CD14-positive monocyte (primary cell): ENCODE measurements around the gene RGS17. TPM values are rescaled to one million over a fixed set of nuclear protein-coding genes. Genes with fewer than 3 reads are reported as not detected.
"Not testable (repeated sequence)": the region's sequence is repeated elsewhere in the genome, so short reads cannot be mapped to it uniquely, and the experiment has no call there.

ENCODE experiments used
- DNase-seq, 3 donors: peaks; one replicate each; pipeline ENCODE4 v3.0.0-alpha.2; 2011 to 2022
- H2AFZ ChIP-seq: 2 replicates; pipeline ENCODE4 v1.6.0; 2012; ENCODE audit warnings: mild to moderate bottlenecking, low read depth, low read length, inconsistent platforms; ENCODE audit not compliant: insufficient read depth, poor library complexity, severe bottlenecking
- H3K27ac ChIP-seq, 2 donors: 1 replicate in 1 of 2; 2 replicates in 1 of 2; pipeline ENCODE4 v1.5.1; 2012 to 2013; ENCODE audit warnings: low read length in 2 of 2, control low read depth in 1 of 2, inconsistent platforms in 1 of 2, low read depth in 1 of 2, mild to moderate bottlenecking in 1 of 2
- H3K27me3 ChIP-seq, 2 donors: one replicate each; pipeline versions ENCODE4 v1.6.0 to v1.6.1; 2011 to 2013; ENCODE audit warnings: low read length in 2 of 2; ENCODE audit not compliant: control insufficient read depth in 2 of 2, insufficient read depth in 2 of 2
- H3K36me3 ChIP-seq, 2 donors: replicated peaks in 1 of 2; 1 replicate in 1 of 2; 2 replicates in 1 of 2; pipeline versions ENCODE4 v1.5.1 to v1.6.1; 2012 to 2013; ENCODE audit warnings: low read length in 2 of 2, control low read depth in 1 of 2, inconsistent platforms in 1 of 2, mild to moderate bottlenecking in 1 of 2; ENCODE audit not compliant: insufficient read depth in 2 of 2, control insufficient read depth in 1 of 2
- H3K4me1 ChIP-seq, 2 donors: 1 replicate in 1 of 2; 2 replicates in 1 of 2; pipeline versions ENCODE4 v1.5.1 to v1.6.1; 2012 to 2013; ENCODE audit warnings: low read length in 2 of 2, control low read depth in 1 of 2, inconsistent platforms in 1 of 2, mild to moderate bottlenecking in 1 of 2, moderate library complexity in 1 of 2; ENCODE audit not compliant: insufficient read depth in 2 of 2, control insufficient read depth in 1 of 2
- H3K4me2 ChIP-seq: replicated peaks from 2 replicates; pipeline ENCODE3; 2012; ENCODE audit warnings: low read length, moderate library complexity, mild to moderate bottlenecking; ENCODE audit not compliant: poor library complexity, severe bottlenecking; ENCODE audit errors: extremely low read depth
- H3K4me3 ChIP-seq, 3 experiments: fragments of 200-600 bp in 1 of 3; sonication (generic) in 1 of 3; replicated peaks in 1 of 3; 1 replicate in 2 of 3; 2 replicates in 1 of 3; pipeline ENCODE4 v1.5.1; 2011 to 2013; ENCODE audit warnings: low read length in 3 of 3, mild to moderate bottlenecking in 3 of 3, control low read depth in 2 of 3, low read depth in 2 of 3, inconsistent platforms in 1 of 3, moderate library complexity in 1 of 3
- H3K79me2 ChIP-seq: 2 replicates; pipeline ENCODE4 v1.6.0; 2012; ENCODE audit warnings: mild to moderate bottlenecking, control low read depth, inconsistent platforms, low read length, moderate library complexity; ENCODE audit not compliant: insufficient read depth
- H3K9ac ChIP-seq: 2 replicates; pipeline ENCODE4 v1.6.0; 2017; ENCODE audit warnings: low read length, mild to moderate bottlenecking; ENCODE audit not compliant: insufficient read depth, poor library complexity, severe bottlenecking
- H3K9me3 ChIP-seq, 2 donors: replicated peaks in 1 of 2; 1 replicate in 1 of 2; 2 replicates in 1 of 2; pipeline versions ENCODE4 v1.5.1 to v1.6.1; 2012 to 2013; ENCODE audit warnings: low read length in 2 of 2, control low read depth in 1 of 2; ENCODE audit not compliant: control insufficient read depth in 1 of 2, insufficient read depth in 1 of 2
- H4K20me1 ChIP-seq: 2 replicates; pipeline ENCODE4 v1.6.0; 2012; ENCODE audit warnings: mild to moderate bottlenecking, low read length, control low read depth, moderate library complexity; ENCODE audit not compliant: insufficient read depth
- H3K27ac Mint-ChIP-seq, 7 donors: one replicate each; pipeline ENCODE4 v1.8.0; 2020; ENCODE audit warnings: mild to moderate bottlenecking in 7 of 7, mixed read lengths in 7 of 7, moderate library complexity in 6 of 7, inconsistent platforms in 2 of 7
- H3K27me3 Mint-ChIP-seq, 3 donors: one replicate each; pipeline ENCODE4 v1.8.0; 2021 to 2022; ENCODE audit warnings: low read depth in 3 of 3, mild to moderate bottlenecking in 3 of 3, mixed read lengths in 3 of 3, moderate library complexity in 3 of 3, inconsistent platforms in 1 of 3
- H3K36me3 Mint-ChIP-seq, 2 donors: one replicate each; pipeline ENCODE4 v1.8.0; 2020; ENCODE audit warnings: mixed read lengths in 2 of 2, inconsistent platforms in 1 of 2, mild to moderate bottlenecking in 1 of 2
- H3K4me1 Mint-ChIP-seq: one replicate; pipeline ENCODE4 v1.8.0; 2020; ENCODE audit warnings: mild to moderate bottlenecking, mixed read lengths
- H3K4me3 Mint-ChIP-seq, 2 donors: one replicate each; pipeline ENCODE4 v1.8.0; 2020; ENCODE audit warnings: mild to moderate bottlenecking in 2 of 2, mixed read lengths in 2 of 2, moderate library complexity in 1 of 2
- H3K9me3 Mint-ChIP-seq, 7 donors: one replicate each; pipeline ENCODE4 v1.8.0; 2020 to 2022; ENCODE audit warnings: mixed read lengths in 7 of 7, mild to moderate bottlenecking in 6 of 7, moderate library complexity in 6 of 7, inconsistent platforms in 2 of 7
- WGBS: methylation state at CpG from one replicate; pipeline ENCODE4 v1.1.5; 2013; ENCODE audit warnings: missing lambda C conversion rate; ENCODE audit not compliant: insufficient coverage; 5-methylcytosine and 5-hydroxymethylcytosine counted together
- intact Hi-C, 2 donors: fragments of 100-400 bp; cut with micrococcal nuclease; formaldehyde crosslinking; loops; one replicate each; pipeline versions ENCODE4 v1.15.0 to v1.15.1; 2023
- polyA plus RNA-seq, 3 donors: library from polyadenylated mRNA; depleted of rRNA in 1 of 3; unstranded in 2 of 3; stranded (reverse) in 1 of 3; fragments of 300-500 nt in 2 of 3; fragments of >200 nt in 1 of 3; fragmentation: Illumina TruSeq in 2 of 3; gene quantifications; 1 replicate in 2 of 3; 2 replicates in 1 of 3; pipeline ENCODE4 v1.2.3, GENCODE V29; 2012 to 2021
- TF ChIP-seq, protein P1 (sequence below): fragments of 200-600 bp; IDR thresholded peaks from one replicate; pipeline ENCODE4 v1.8.0; 2022; ENCODE audit warnings: antibody characterized with exemption, mild to moderate bottlenecking

RGS17 gene
- polyA plus RNA-seq, 3 donors: not detected

DNA sequence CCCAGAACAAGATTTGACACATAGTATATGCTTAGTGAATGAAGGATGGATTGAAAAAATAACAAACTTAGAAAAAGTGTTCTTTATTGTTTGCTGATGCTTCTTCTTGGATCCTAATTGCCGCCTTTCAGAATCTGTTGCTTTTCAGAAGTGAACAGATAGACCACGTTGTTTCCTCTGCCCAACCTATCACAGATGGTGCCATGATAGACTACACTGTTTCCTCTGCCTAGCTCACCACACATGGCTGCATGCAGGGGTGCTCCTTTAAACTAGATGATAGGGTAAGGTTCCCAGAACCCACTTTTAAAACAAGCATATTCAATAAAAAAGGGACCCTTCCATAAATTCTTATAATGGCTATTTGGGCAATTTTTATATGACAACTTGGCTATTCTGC, 4.6 kb upstream of the RGS17 start:
- no peaks in the 10 kb centered on the region for H3K79me2 ChIP-seq
- Mint-ChIP-seq H3K27me3 (peaks cover 11 to 29% (median 29%) of the 10 kb centered on the region in 3 donors), H3K4me1 (peaks cover 8% of the 10 kb centered on the region), H3K4me3 (no peak overlapping the region), H3K9me3 (peaks cover 4 to 21% (median 11%) of the 10 kb centered on the region in 7 donors), H3K36me3 (peaks cover 0 to 2% of the 10 kb centered on the region in 2 donors), H3K27ac (no peak overlapping the region)
- H3K4me3 ChIP-seq: no peak overlapping the region
- no peaks in the 10 kb centered on the region for H3K9me3 ChIP-seq
- H3K27ac ChIP-seq: no peak overlapping the region
- H3K36me3 ChIP-seq: no peaks in the 10 kb centered on the region
- no peak for DNase-seq
- 40% methylated on average over 1 of the region's 2 CpGs for WGBS
- no peak overlapping the region for H3K9ac ChIP-seq
- no peaks in the 10 kb centered on the region for H4K20me1 ChIP-seq
- intact Hi-C loops: no loop called here
- TF ChIP-seq, protein P1, sequence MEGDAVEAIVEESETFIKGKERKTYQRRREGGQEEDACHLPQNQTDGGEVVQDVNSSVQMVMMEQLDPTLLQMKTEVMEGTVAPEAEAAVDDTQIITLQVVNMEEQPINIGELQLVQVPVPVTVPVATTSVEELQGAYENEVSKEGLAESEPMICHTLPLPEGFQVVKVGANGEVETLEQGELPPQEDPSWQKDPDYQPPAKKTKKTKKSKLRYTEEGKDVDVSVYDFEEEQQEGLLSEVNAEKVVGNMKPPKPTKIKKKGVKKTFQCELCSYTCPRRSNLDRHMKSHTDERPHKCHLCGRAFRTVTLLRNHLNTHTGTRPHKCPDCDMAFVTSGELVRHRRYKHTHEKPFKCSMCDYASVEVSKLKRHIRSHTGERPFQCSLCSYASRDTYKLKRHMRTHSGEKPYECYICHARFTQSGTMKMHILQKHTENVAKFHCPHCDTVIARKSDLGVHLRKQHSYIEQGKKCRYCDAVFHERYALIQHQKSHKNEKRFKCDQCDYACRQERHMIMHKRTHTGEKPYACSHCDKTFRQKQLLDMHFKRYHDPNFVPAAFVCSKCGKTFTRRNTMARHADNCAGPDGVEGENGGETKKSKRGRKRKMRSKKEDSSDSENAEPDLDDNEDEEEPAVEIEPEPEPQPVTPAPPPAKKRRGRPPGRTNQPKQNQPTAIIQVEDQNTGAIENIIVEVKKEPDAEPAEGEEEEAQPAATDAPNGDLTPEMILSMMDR: no peak
- H3K4me1 ChIP-seq: peaks cover 3 to 7% of the 10 kb centered on the region in 2 donors
- H2AFZ ChIP-seq: no peak overlapping the region
- peaks cover 10 to 19% of the 10 kb centered on the region in 2 donors for H3K27me3 ChIP-seq
- no peak overlapping the region for H3K4me2 ChIP-seq

DNA sequence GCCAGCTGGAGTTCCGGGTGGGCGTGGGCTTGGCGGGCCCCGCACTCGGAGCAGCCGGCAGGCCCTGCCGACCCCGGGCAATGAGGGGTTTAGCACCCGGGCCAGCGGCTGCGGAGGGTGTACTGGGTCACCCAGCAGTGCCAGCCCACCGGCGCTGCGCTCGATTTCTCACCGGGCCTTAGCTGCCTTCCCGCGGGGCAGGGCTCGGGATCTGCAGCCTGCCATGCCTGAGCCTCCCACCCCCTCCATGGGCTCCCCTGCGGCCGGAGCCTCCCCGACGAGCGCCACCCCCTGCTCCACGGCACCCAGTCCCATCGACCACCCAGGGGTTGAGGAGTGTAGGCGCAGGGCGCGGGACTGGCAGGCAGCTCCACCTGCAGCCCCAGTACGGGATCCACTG, 2.6 kb upstream of the RGS17 start:
- peaks cover 28 to 38% of the 10 kb centered on the region in 2 donors for H3K27me3 ChIP-seq
- H3K27me3 Mint-ChIP-seq: peaks cover 28 to 49% (median 46%) of the 10 kb centered on the region in 3 donors
- peaks cover 21% of the 10 kb centered on the region for H3K4me1 Mint-ChIP-seq
- WGBS: over 99% methylated on average over 26 of the region's 30 CpGs
- H3K36me3 Mint-ChIP-seq, H3K27ac Mint-ChIP-seq, H3K4me2 ChIP-seq, H4K20me1 ChIP-seq, H3K4me3 Mint-ChIP-seq, H3K9ac ChIP-seq, H3K79me2 ChIP-seq, H3K4me3 ChIP-seq, intact Hi-C loops, H3K36me3 ChIP-seq, H3K27ac ChIP-seq, H2AFZ ChIP-seq, DNase-seq: not testable (repeated sequence)
- peaks cover 0 to 16% of the 10 kb centered on the region in 2 donors for H3K9me3 ChIP-seq
- H3K4me1 ChIP-seq: peaks cover 18 to 20% of the 10 kb centered on the region in 2 donors
- H3K9me3 Mint-ChIP-seq: peaks cover 4 to 28% (median 19%) of the 10 kb centered on the region in 7 donors
